Small intestine (tissue), 7 donors: Measurements from ENCODE around the gene CCL1. TPM values are rescaled to one million over a fixed set of nuclear protein-coding genes. Genes with fewer than 3 reads are reported as not detected.
"Not testable (repeated sequence)": the region's sequence is repeated elsewhere in the genome, so short reads cannot be mapped to it uniquely, and the experiment has no call there.

Experiments
- DNase-seq, 2 donors: peaks; one replicate each; pipeline versions ENCODE4 v3.0.0 to v3.0.0-alpha.2; 2013
- FAIRE-seq: peaks from 2 replicates; lab custom pipeline; 2012; peaks lifted over from hg19 to GRCh38; lab: Jason Lieb, UNC
- H3K27ac ChIP-seq, 3 donors: one replicate each; pipeline ENCODE4 v1.5.1; 2013; ENCODE audit warnings: low read length in 2 of 3, mild to moderate bottlenecking in 2 of 3, control low read depth in 1 of 3, inconsistent platforms in 1 of 3, low read depth in 1 of 3, moderate library complexity in 1 of 3
- H3K27me3 ChIP-seq, 3 donors: one replicate each; pipeline ENCODE4 v1.6.1; 2013; ENCODE audit warnings: low read length in 3 of 3, inconsistent platforms in 1 of 3; ENCODE audit not compliant: control insufficient read depth in 3 of 3, insufficient read depth in 3 of 3
- H3K36me3 ChIP-seq, 3 donors: one replicate each; pipeline ENCODE4 v1.6.1; 2013; ENCODE audit warnings: low read length in 3 of 3, inconsistent platforms in 1 of 3, low read depth in 1 of 3, mild to moderate bottlenecking in 1 of 3, moderate library complexity in 1 of 3; ENCODE audit not compliant: control insufficient read depth in 3 of 3, insufficient read depth in 2 of 3
- H3K4me1 ChIP-seq, 3 donors: one replicate each; pipeline ENCODE4 v1.6.1; 2013; ENCODE audit warnings: low read length in 2 of 3, inconsistent platforms in 1 of 3, low read depth in 1 of 3, mild to moderate bottlenecking in 1 of 3, moderate library complexity in 1 of 3; ENCODE audit not compliant: control insufficient read depth in 3 of 3, insufficient read depth in 2 of 3
- H3K4me3 ChIP-seq, 3 donors: one replicate each; pipeline ENCODE4 v1.5.1; 2013; ENCODE audit warnings: low read length in 3 of 3, control low read depth in 1 of 3, inconsistent platforms in 1 of 3, low read depth in 1 of 3, mild to moderate bottlenecking in 1 of 3, moderate library complexity in 1 of 3
- H3K9me3 ChIP-seq, 2 donors: one replicate each; pipeline ENCODE4 v1.6.1; 2013; ENCODE audit warnings: low read depth in 1 of 2, low read length in 1 of 2; ENCODE audit not compliant: control insufficient read depth in 2 of 2, insufficient read depth in 1 of 2
- WGBS, 3 donors: extraction: QIAGEN DNeasy Blood & Tissue Kit; methylation state at CpG; one replicate each; pipeline ENCODE4 v1.1.7; 2013; 5-methylcytosine and 5-hydroxymethylcytosine counted together
- polyA plus RNA-seq, 4 donors: library from polyadenylated mRNA; stranded (reverse) in 3 of 4; unstranded in 1 of 4; fragments of 200-250 nt in 3 of 4; fragments of 120-200 nt in 1 of 4; gene quantifications; one replicate each; pipeline versions ENCODE4 v1.2.1 to v1.2.3, GENCODE V29; 2013
- donor health status: healthy with polysubstance abuse.
- donor health status: control.
- donor health status: control.
- donor health status: Bipolar disorder and iron deficiency.
- donor health status: healthy.

The CCL1 gene
- polyA plus RNA-seq, 4 donors: not detected

GRCh38 chr17:34341916-34342315, 21.1 kb downstream of the CCL1 start:
- Histone ChIP-seq H3K9me3 (no peaks in the 10 kb centered on the region), H3K27me3 (no peaks in the 10 kb centered on the region), H3K27ac (no peak overlapping the region), H3K4me3 (no peak overlapping the region), H3K36me3 (no peaks in the 10 kb centered on the region), H3K4me1 (no peaks in the 10 kb centered on the region)
- 70 to 93% (median 93%) methylated on average over 2 of the region's 2 CpGs for WGBS, 3 donors
- DNase-seq (no peak), FAIRE-seq (no peak)

GRCh38 chr17:34339138-34339770, 23.8 kb downstream of the CCL1 start:
- H3K9me3 ChIP-seq: no peaks in the 10 kb centered on the region
- no peak overlapping the region for H3K4me3 ChIP-seq
- FAIRE-seq (no peak), DNase-seq (no peak)
- no peak overlapping the region for H3K27ac ChIP-seq
- H3K4me1 ChIP-seq: no peaks in the 10 kb centered on the region
- no peaks in the 10 kb centered on the region for H3K27me3 ChIP-seq
- H3K36me3 ChIP-seq: no peaks in the 10 kb centered on the region
- 81 to 88% (median 85%) methylated on average over 3 of the region's 3 CpGs for WGBS, 3 donors

GRCh38 chr17:34337701-34338100, 25.3 kb downstream of the CCL1 start:
- H3K4me1 ChIP-seq: no peaks in the 10 kb centered on the region
- DNase-seq (no peak), FAIRE-seq (no peak)
- H3K27me3 ChIP-seq: no peaks in the 10 kb centered on the region
- H3K9me3 ChIP-seq: no peaks in the 10 kb centered on the region
- H3K36me3 ChIP-seq: no peaks in the 10 kb centered on the region
- H3K27ac ChIP-seq: no peak overlapping the region
- 64 to 80% (median 66%) methylated on average over 1 of the region's 1 CpG for WGBS, 3 donors
- no peak overlapping the region for H3K4me3 ChIP-seq

DNA sequence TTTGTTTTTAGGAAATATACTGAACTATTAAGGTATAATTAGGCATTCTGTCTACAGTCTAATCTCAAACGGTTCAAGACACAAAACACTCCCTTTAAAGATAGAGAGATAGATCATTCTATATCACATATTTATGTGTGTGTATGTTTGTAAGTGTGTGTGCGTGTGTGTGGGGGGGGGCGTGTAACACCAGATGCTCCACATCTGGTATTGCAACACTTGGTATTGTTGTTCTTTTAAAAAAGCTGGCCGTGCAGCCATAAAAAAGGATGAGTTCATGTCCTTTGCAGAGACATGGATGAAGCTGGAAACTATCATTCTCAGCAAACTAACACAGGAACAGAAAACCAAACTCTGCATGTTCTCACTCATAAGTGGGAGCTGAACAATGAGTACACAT, 35.5 kb downstream of the CCL1 start:
- FAIRE-seq, H3K9me3 ChIP-seq, H3K27me3 ChIP-seq, H3K36me3 ChIP-seq, H3K4me3 ChIP-seq, H3K27ac ChIP-seq, H3K4me1 ChIP-seq, DNase-seq: not testable (repeated sequence)
- 57 to 62% (median 58%) methylated on average over 4 of the region's 4 CpGs for WGBS, 3 donors

DNA sequence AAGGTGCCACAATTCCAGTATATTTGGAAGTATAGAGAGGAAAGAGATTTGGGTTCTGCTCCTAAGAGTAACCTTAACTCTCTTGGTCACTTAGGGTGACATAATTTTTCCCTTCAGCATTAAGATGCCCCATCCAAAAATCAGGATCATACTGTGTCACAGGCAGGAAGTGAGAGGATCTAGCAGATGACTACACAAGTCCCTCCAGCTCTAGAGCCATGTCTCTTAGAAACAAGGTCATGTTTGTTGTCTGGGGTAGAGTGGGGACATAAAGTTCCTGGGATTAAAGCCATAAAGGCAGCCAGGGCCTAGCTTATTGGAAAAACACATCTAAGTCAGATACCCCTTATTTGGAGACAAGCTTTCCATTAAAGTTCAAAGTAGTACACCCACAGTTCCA, 41.1 kb downstream of the CCL1 start:
- no peaks in the 10 kb centered on the region for H3K9me3 ChIP-seq
- DNase-seq: no peak
- H3K27me3 ChIP-seq: no peaks in the 10 kb centered on the region
- H3K36me3 ChIP-seq: no peaks in the 10 kb centered on the region
- peak overlapping the region in 1 of 3 donors; percentile 79 for H3K27ac ChIP-seq
- H3K4me1 ChIP-seq: no peaks in the 10 kb centered on the region
- H3K4me3 ChIP-seq: no peak overlapping the region
- FAIRE-seq: no peak

DNA sequence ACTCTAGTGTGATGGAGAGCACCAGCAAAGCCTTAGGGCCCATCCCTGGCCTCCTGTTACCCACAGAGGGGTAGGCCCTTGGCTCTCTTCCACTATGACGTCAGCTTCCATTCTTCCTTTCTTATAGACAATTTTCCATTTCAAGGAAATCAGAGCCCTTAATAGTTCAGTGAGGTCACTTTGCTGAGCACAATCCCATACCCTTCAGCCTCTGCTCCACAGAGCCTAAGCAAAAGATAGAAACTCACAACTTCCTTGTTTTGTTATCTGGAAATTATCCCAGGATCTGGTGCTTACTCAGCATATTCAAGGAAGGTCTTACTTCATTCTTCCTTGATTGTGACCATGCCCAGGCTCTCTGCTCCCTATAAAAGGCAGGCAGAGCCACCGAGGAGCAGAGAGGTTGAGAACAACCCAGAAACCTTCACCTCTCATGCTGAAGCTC, 44.0 kb downstream of the CCL1 start, which contains the start of gene CCL8:
Gene CCL8, plus strand, starts transcription at position 397 of the 445 bp plus-strand sequence. CDS start 67 bp downstream, outside the sequence.
- 17 to 44% (median 30%) methylated on average over 2 of the region's 2 CpGs for WGBS, 3 donors
- no peaks in the 10 kb centered on the region for H3K36me3 ChIP-seq
- H3K4me3 ChIP-seq: no peak within 1 kb of the TSS
- no peaks in the 10 kb centered on the region for H3K27me3 ChIP-seq
- H3K4me1 ChIP-seq: no peaks in the 10 kb centered on the region
- no peak for FAIRE-seq
- H3K9me3 ChIP-seq: no peaks in the 10 kb centered on the region
- peak within 1 kb of the TSS in 1 of 3 donors; percentile 14 for H3K27ac ChIP-seq
- DNase-seq: no peak

GRCh38 chr17:34318474-34318873, 44.6 kb downstream of the CCL1 start:
- Histone ChIP-seq H3K4me1 (no peaks in the 10 kb centered on the region), H3K36me3 (no peaks in the 10 kb centered on the region), H3K27ac (no peak overlapping the region), H3K9me3 (no peaks in the 10 kb centered on the region), H3K4me3 (no peak overlapping the region), H3K27me3 (no peaks in the 10 kb centered on the region)
- DNase-seq: no peak
- 71 to 76% (median 75%) methylated on average over 3 of the region's 3 CpGs for WGBS, 3 donors
- FAIRE-seq: no peak

DNA sequence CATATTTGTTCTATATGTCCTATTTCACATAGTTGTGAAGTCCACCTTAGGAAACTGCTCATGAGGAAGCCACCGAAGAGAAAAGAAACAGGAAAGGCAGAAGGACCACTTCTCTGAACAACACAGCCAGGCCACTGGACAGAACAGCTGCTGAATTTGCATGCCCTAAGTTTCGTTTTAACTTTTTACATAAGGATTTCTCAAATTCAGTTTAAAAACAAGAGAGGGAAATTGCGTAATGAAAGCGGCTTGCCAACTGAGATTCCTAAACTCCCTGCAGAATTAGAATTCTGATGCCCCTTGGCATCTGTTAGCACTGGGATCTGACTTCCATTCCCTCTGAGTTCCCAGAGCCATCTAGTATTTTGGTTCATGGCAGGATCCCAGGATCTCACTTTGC, 48.8 kb downstream of the CCL1 start:
- H3K27me3 ChIP-seq: peaks cover 0 to 3% (median 0%) of the 10 kb centered on the region in 3 donors
- peak overlapping the region in 1 of 3 donors; percentile 60 for H3K27ac ChIP-seq
- no peak overlapping the region for H3K4me3 ChIP-seq
- DNase-seq (no peak), FAIRE-seq (no peak)
- H3K9me3 ChIP-seq: no peaks in the 10 kb centered on the region
- WGBS, 3 donors: 49 to 75% (median 53%) methylated on average over 4 of the region's 4 CpGs
- H3K4me1 ChIP-seq: no peaks in the 10 kb centered on the region
- no peaks in the 10 kb centered on the region for H3K36me3 ChIP-seq

GRCh38 chr17:34313164-34313563, 49.9 kb downstream of the CCL1 start:
- no peak for FAIRE-seq

More at GRCh38 chr17:34313164-34313563, 49.9 kb downstream of the CCL1 start:
- no peak overlapping the region for H3K4me3 ChIP-seq
- peak overlapping the region in 1 of 3 donors; percentile 46 for H3K27ac ChIP-seq
- H3K4me1 ChIP-seq: no peaks in the 10 kb centered on the region
- no peak for DNase-seq
- H3K9me3 ChIP-seq: no peaks in the 10 kb centered on the region
- H3K27me3 ChIP-seq: peaks cover 0 to 3% (median 0%) of the 10 kb centered on the region in 3 donors
- no peaks in the 10 kb centered on the region for H3K36me3 ChIP-seq
- WGBS, 3 donors: 78 to 88% (median 79%) methylated on average over 4 of the region's 4 CpGs
